HepG2 (cell line): ENCODE measurements around the gene NBPF1. TPM values are rescaled to one million over a fixed set of nuclear protein-coding genes. Genes with fewer than 3 reads are reported as not detected.
"Not testable (repeated sequence)": the region's sequence is repeated elsewhere in the genome, so short reads cannot be mapped to it uniquely, and the experiment has no call there.

Source experiments
- CREB1 ChIP-seq, 2 experiments: fragments of 450-650 bp in 1 of 2; IDR thresholded peaks; 2 replicates each; pipeline ENCODE4 v1.6.1; 2016 to 2017; ENCODE audit warnings: control low read depth in 1 of 2, mild to moderate bottlenecking in 1 of 2, missing compliant biosample characterization in 1 of 2, missing genetic modification characterization in 1 of 2
- GPN1 ChIP-seq: sonication (generic); formaldehyde crosslinking; IDR thresholded peaks from 2 replicates; pipeline ENCODE4 v1.5.1; 2020; ENCODE audit warnings: missing genetic modification reagents, borderline replicate concordance
- HOMEZ ChIP-seq: IDR thresholded peaks from 2 replicates; pipeline ENCODE4 v1.6.1; 2016; ENCODE audit warnings: low read depth
- HOXD1 ChIP-seq: sonication (generic); formaldehyde crosslinking; IDR thresholded peaks from 2 replicates; pipeline ENCODE4 v1.5.0; 2020; ENCODE audit warnings: missing genetic modification reagents
- MEIS2 ChIP-seq: sonication (generic); formaldehyde crosslinking; IDR thresholded peaks from 2 replicates; pipeline ENCODE4 v1.9.0; 2021; ENCODE audit warnings: mild to moderate bottlenecking, missing genetic modification reagents
- NCOA1 ChIP-seq: sonication (generic); formaldehyde crosslinking; IDR thresholded peaks from 2 replicates; pipeline ENCODE4 v1.9.0; 2021; ENCODE audit warnings: missing genetic modification reagents
- PAXIP1 ChIP-seq: sonication (generic); formaldehyde crosslinking; conservative IDR thresholded peaks from 2 replicates; pipeline ENCODE4 v1.4.0; 2020; ENCODE audit warnings: mild to moderate bottlenecking, missing genetic modification reagents, moderate library complexity
- PHF5A ChIP-seq: IDR thresholded peaks from one replicate; pipeline ENCODE4 v1.6.1; 2018; ENCODE audit warnings: low read depth, missing genetic modification reagents; ENCODE audit not compliant: unreplicated experiment
- PHF8 ChIP-seq: sonication (generic); formaldehyde crosslinking; IDR thresholded peaks from 2 replicates; pipeline ENCODE4 v1.5.0; 2020; ENCODE audit warnings: missing genetic modification reagents
- POLR2AphosphoS5 ChIP-seq: IDR thresholded peaks from 2 replicates; pipeline ENCODE4 v1.6.1; 2012; ENCODE audit warnings: low read depth, low read length
- SP5 ChIP-seq: IDR thresholded peaks from 2 replicates; pipeline ENCODE4 v1.6.1; 2016; ENCODE audit warnings: low read depth, borderline replicate concordance
- ZFP90 ChIP-seq: sonication (generic); formaldehyde crosslinking; IDR thresholded peaks from 2 replicates; pipeline ENCODE4 v1.8.0; 2022; ENCODE audit warnings: missing genetic modification reagents, mild to moderate bottlenecking, inconsistent platforms, borderline replicate concordance
- ZMAT3 ChIP-seq: sonication (generic); formaldehyde crosslinking; conservative IDR thresholded peaks from 2 replicates; pipeline ENCODE4 v1.7.0; 2021; ENCODE audit warnings: missing genetic modification reagents
- ZMYM3 ChIP-seq: sonication (generic); formaldehyde crosslinking; IDR thresholded peaks from 2 replicates; pipeline ENCODE4 v1.5.1; 2020; ENCODE audit warnings: mild to moderate bottlenecking, missing genetic modification reagents
- ZNF276 ChIP-seq: sonication (generic); formaldehyde crosslinking; IDR thresholded peaks from 2 replicates; pipeline ENCODE4 v1.4.0; 2020; ENCODE audit warnings: mild to moderate bottlenecking, low read depth, missing genetic modification reagents
- ZNF468 ChIP-seq: sonication (generic); formaldehyde crosslinking; IDR thresholded peaks from 2 replicates; pipeline ENCODE4 v1.8.0; 2022; ENCODE audit warnings: mild to moderate bottlenecking, moderate library complexity, missing genetic modification reagents
- ZNF747 ChIP-seq: sonication (generic); formaldehyde crosslinking; IDR thresholded peaks from 2 replicates; pipeline ENCODE4 v1.8.1; 2023; ENCODE audit warnings: missing genetic modification reagents, mild to moderate bottlenecking, borderline replicate concordance
- ZNF883 ChIP-seq: sonication (generic); formaldehyde crosslinking; IDR thresholded peaks from 2 replicates; pipeline ENCODE4 v1.5.1; 2020; ENCODE audit warnings: mild to moderate bottlenecking, missing genetic modification reagents; ENCODE audit errors: not compliant biosample characterization
- polyA plus RNA-seq, 8 experiments: library from polyadenylated mRNA; depleted of rRNA in 3 of 8; stranded (reverse) in 7 of 8; unstranded in 1 of 8; fragments of >200 nt; fragmentation: Illumina TruSeq in 4 of 8; extraction: Trizol in 4 of 8; gene quantifications; 2 replicates each; pipeline versions ENCODE4 v1.2.1 to v1.2.3, GENCODE V29; 2011 to 2016; ENCODE audit warnings: low read depth in 4 of 8, missing spikeins in 1 of 8, mixed read lengths in 1 of 8; ENCODE audit not compliant: insufficient read depth in 1 of 8
- total RNA-seq, 5 experiments: library from RNA; depleted of rRNA; stranded (reverse); fragments of >200 nt; fragmentation: Illumina TruSeq; extraction: Trizol; gene quantifications; 2 replicates each; pipeline ENCODE4 v1.2.3, GENCODE V29; 2016; ENCODE audit warnings: low read depth in 1 of 5
- TF ChIP-seq, protein P1 (sequence below): sonication (generic); formaldehyde crosslinking; IDR thresholded peaks from 2 replicates; pipeline ENCODE4 v1.4.0; 2020; ENCODE audit warnings: missing genetic modification reagents
- TF ChIP-seq, protein P2 (sequence below): sonication (generic); formaldehyde crosslinking; IDR thresholded peaks from 2 replicates; pipeline ENCODE4 v1.4.0; 2020; ENCODE audit warnings: missing genetic modification reagents, low read depth, mild to moderate bottlenecking, borderline replicate concordance

Gene NBPF1
- total and polyA plus RNA-seq, 2 of the 13 experiments (the other 11 are each of a cell fraction or from before 2014, with no cell fraction given) = 30.3 to 35.6 TPM

DNA sequence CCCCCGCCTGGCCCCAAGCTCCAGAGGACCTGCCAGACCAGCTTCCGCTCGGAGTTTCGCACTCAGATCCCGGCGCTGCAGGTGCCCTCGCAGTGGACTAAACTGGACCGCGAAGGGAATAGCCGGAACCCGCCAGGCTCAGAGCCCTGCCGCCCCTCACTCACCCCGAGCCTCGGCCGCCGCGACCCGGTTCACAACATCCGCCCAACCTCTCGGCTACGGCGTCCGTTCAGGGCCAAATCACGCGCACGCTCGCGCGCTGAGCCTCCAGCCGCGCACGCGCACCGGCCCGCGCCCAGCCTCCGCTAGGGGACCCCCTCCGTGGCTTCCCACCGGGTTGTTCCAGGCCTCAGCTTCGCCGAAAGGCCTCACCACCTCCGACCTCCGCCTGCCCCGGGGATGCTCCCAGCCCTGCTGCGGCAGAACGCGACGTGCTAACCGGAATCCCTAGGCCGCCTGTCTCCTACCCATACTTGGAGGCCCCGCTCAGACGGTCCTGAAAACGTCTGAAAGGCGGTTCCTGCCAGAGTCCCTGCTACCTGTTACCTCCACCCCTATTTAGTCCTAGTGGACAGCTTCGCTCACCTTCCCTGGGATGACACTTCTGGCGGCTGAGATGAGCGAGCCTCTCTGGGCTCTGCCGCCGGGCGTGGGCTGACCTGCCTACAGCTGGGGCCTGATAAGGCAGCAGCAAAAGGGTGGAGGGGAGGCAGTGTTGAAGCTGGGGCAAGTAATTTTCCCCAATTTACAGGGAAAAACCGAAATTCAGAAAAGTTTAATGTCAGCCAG is 31.3 kb upstream of the NBPF1 start (continued):
- peak; percentile 74 for TF ChIP-seq PAXIP1 (CRISPR knock-in tag)
- peak; percentile 93 for TF ChIP-seq ZNF883 (CRISPR knock-in tag)
- TF ChIP-seq HOMEZ (CRISPR knock-in tag) = peak; percentile 98
- TF ChIP-seq ZMYM3 (CRISPR knock-in tag) = peak; percentile 95
- TF ChIP-seq ZFP90 (CRISPR knock-in tag) = peak; percentile 95; the same call in 1 of the 2 replicates
- TF ChIP-seq, protein P1, sequence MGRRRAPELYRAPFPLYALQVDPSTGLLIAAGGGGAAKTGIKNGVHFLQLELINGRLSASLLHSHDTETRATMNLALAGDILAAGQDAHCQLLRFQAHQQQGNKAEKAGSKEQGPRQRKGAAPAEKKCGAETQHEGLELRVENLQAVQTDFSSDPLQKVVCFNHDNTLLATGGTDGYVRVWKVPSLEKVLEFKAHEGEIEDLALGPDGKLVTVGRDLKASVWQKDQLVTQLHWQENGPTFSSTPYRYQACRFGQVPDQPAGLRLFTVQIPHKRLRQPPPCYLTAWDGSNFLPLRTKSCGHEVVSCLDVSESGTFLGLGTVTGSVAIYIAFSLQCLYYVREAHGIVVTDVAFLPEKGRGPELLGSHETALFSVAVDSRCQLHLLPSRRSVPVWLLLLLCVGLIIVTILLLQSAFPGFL (CRISPR knock-in tag) = peak; percentile 95
- TF ChIP-seq, protein P2, sequence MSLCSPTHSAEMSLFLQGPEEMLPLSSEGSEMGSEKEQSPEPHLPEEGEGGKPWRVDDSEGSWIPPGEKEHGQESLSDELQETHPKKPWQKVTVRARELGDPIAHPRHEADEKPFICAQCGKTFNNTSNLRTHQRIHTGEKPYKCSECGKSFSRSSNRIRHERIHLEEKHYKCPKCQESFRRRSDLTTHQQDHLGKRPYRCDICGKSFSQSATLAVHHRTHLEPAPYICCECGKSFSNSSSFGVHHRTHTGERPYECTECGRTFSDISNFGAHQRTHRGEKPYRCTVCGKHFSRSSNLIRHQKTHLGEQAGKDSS (CRISPR knock-in tag) = peak; percentile 99
- peak; percentile 76; the same call in 1 of the 2 replicates for TF ChIP-seq POLR2AphosphoS5
- TF ChIP-seq CREB1 (IDR thresholded peaks at IDR 0.05) = peak; percentile 67
- TF ChIP-seq CREB1 (CRISPR knock-in tag; IDR thresholded peaks at IDR 0.05) = not testable (repeated sequence)
- TF ChIP-seq MEIS2 (CRISPR knock-in tag) = peak; percentile 96
- TF ChIP-seq SP5 = peak; percentile 85
- peak; percentile 98 for TF ChIP-seq HOXD1 (CRISPR knock-in tag)
- TF ChIP-seq GPN1 (CRISPR knock-in tag) = peak; percentile 79
- peak; percentile 98 for TF ChIP-seq ZMAT3 (CRISPR knock-in tag)
- TF ChIP-seq ZNF468 (CRISPR knock-in tag) = peak; percentile 56; the same call in 1 of the 2 replicates
- peak; percentile 90 for TF ChIP-seq PHF8 (CRISPR knock-in tag)
- peak; percentile 100 for TF ChIP-seq PHF5A
- TF ChIP-seq NCOA1 (CRISPR knock-in tag) = peak; percentile 97
- peak; percentile 93 for TF ChIP-seq ZNF276 (CRISPR knock-in tag)
- TF ChIP-seq ZNF747 (CRISPR knock-in tag) = peak; percentile 99; the same call in 1 of the 2 replicates
